ENCODE measurements around the gene SLC6A6.
A peak's percentile ranks its signal among the peaks of the same experiment; 100 is the strongest.

SLC6A6 gene

DNA sequence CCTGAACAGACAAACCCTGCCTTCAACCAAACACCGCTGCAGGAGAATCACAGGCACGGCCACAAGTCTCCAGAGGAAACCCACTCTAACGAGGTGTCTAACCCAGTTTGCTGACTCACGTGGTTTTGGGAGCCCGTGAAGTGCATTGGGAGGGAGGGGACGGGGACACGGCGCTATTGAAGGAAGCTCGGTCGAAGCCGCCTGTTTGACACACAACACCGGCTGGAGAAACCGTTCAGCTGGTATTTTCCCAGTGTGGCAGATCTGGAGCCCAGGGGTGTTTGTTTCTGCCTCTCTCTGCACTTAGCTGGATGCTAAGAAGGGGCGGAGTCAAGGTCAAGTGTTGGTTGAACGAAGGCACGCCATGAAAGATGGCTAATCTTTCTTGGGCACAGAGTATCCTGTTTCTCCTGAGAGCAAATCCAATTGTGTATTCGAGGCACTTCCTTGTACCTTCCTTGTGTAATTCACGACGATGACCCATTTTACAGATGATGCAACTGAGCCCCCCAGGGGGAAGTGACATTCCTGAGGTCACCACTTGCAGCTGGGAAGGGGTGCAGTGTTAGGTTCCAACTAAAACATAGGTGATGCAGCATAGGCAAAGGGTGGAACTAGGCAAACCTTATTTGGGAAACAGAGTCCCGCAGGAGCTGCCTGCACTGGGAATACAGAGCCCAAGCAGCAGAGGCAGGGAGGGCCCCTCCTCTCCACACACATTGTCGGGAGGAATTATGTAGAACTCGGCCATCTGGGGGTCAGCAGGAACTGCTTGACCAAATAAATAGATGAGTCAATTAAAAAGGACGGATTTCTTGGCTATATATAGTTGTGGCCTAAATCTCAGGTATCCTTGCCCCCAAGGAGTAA lies 22.5 kb downstream of the SLC6A6 start:
- no peak overlapping the region for H3K4me3 ChIP-seq (ENCODE audit: low read depth, low read length)
- no peak for TF ChIP-seq CTCF (IDR thresholded peaks at IDR 0.05; ENCODE audit: borderline replicate concordance, insufficient read depth, low read depth, low read length)

- TF ChIP-seq CTCF (IDR thresholded peaks at IDR 0.05; ENCODE audit: borderline replicate concordance, insufficient read depth, low read depth, low read length): peak; percentile 16; the same call in 1 of the 2 replicates
- H3K4me3 ChIP-seq (ENCODE audit: low read depth, low read length): no peak overlapping the region
Observed at GRCh38 chr3:14425581-14426304, 23.3 kb downstream of the SLC6A6 start.

GRCh38 chr3:14426305-14426620 lies 23.9 kb downstream of the SLC6A6 start:
- no peak overlapping the region for H3K4me3 ChIP-seq (ENCODE audit: low read depth, low read length)
- TF ChIP-seq CTCF (IDR thresholded peaks at IDR 0.05; ENCODE audit: borderline replicate concordance, insufficient read depth, low read depth, low read length): no peak

DNA sequence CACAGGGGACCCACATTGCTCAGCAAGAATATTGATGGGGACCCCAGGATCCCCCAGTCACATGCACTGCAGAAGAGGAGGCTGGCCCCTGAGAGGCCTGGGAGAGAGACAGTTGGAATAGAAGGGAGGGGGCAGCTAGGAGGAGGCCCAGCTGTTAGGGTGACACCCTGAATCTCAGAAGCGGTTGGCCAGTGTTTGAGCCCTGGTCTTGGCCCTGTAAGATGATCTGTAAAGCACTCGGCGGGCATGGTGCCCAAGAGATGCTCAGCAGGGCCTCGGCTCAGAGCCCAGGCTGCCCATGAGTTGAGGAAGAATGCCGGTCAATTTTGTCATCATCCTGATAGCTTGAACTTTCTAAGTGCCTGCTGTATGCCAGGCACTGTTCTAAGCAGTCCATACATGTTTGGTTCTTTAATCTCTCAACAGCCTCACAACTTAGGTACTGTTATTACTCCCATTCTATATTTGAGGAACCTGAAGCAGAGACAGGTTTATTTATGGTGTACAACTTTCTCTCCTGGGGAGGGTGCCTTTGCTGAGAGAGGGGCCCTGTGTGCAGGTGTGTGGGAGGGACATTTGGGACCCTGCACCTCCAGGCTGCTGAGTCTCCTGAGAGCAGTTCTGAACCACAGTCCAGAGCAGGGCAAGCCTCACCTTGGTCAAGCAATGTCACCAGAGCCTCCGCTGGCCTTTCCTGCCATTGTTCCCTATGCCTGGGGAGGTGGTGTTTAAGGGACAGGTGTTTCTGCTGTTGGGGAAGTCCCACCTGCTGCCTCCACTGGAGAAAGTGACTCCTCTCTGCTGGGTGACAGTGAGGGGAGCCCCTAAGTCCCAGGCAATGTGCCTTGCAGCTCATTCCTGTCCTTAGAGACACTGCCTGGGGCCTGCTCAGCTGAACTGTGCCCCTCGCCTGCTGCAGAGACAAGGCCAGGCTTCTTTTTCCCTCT lies 26.0 kb downstream of the SLC6A6 start:
- TF ChIP-seq CTCF (IDR thresholded peaks at IDR 0.05; ENCODE audit: borderline replicate concordance, insufficient read depth, low read depth, low read length): no peak
- H3K4me3 ChIP-seq (ENCODE audit: low read depth, low read length): peak overlapping the region; percentile 17

DNA sequence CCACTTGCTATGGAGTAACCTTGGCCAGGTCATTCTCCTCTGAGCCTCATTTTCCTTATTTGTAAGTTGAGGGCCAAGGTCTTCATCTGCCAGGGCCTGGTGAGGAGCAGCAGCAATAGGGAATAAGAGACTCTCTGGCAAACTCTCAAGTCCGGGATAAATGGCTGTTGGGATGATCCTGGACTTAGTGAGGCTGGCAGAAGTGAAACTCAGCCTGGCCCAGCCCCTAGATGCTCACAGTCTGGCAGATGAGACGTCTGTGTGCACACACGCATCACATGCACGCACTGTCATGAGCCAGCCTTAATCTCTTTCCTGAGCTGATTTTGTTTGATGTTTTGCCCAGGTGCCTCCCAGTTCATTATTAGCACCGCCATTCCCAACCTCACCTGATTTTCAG lies 26.8 kb downstream of the SLC6A6 start:
- H3K4me3 ChIP-seq (ENCODE audit: low read depth, low read length): no peak overlapping the region
- no peak for TF ChIP-seq CTCF (IDR thresholded peaks at IDR 0.05; ENCODE audit: borderline replicate concordance, insufficient read depth, low read depth, low read length)

- no peak for TF ChIP-seq CTCF (IDR thresholded peaks at IDR 0.05; ENCODE audit: borderline replicate concordance, insufficient read depth, low read depth, low read length)
- H3K4me3 ChIP-seq (ENCODE audit: low read depth, low read length): no peak overlapping the region
Observed at GRCh38 chr3:14429640-14430039, 27.2 kb downstream of the SLC6A6 start.
